Activated CD4-positive, CD25-positive, alpha-beta regulatory T cell treated with anti-CD3 and anti-CD28 coated beads, Interleukin-2, amount 50 U/mL, for 24 hours (primary cell): ENCODE results near the gene BCAP29.
"Not testable (repeated sequence)": the region's sequence is repeated elsewhere in the genome, so short reads cannot be mapped to it uniquely, and the experiment has no call there.

Experiments
- ATAC-seq, 2 donors: fragments of 150-1000 bp; cut with Tn5 transposase; one replicate each; pipeline ENCODE4 v1.10.0; 2021; ENCODE audit warnings: mild to moderate bottlenecking in 1 of 2, moderate library complexity in 1 of 2

BCAP29 gene

GRCh38 chr7:107627002-107627401 is 47.0 kb downstream of the BCAP29 start:
- ATAC-seq, result no peak

- ATAC-seq, result no peak
These were observed 48.5 kb downstream of the BCAP29 start for GRCh38 chr7:107628461-107629064.

- ATAC-seq, result no peak
These were observed 50.3 kb downstream of the BCAP29 start for GRCh38 chr7:107630342-107630741.

GRCh38 chr7:107631588-107632491 is 51.8 kb downstream of the BCAP29 start:
- ATAC-seq, result no peak

- no peak for ATAC-seq
These were observed 52.4 kb downstream of the BCAP29 start for GRCh38 chr7:107632492-107632865.

GRCh38 chr7:107638594-107638993 is 58.5 kb downstream of the BCAP29 start:
- ATAC-seq, result no peak

GRCh38 chr7:107639070-107639469 is 59.0 kb downstream of the BCAP29 start:
- ATAC-seq, result not testable (repeated sequence)

- no peak for ATAC-seq
These were observed 61.6 kb downstream of the BCAP29 start for GRCh38 chr7:107641676-107642075.

GRCh38 chr7:107642501-107642900 is 62.5 kb downstream of the BCAP29 start:
- no peak for ATAC-seq

GRCh38 chr7:107643407-107643806 is 63.4 kb downstream of the BCAP29 start:
- no peak for ATAC-seq

GRCh38 chr7:107643938-107644308 is 63.9 kb downstream of the BCAP29 start:
- ATAC-seq, result no peak

- ATAC-seq, result no peak
These were observed 64.4 kb downstream of the BCAP29 start for GRCh38 chr7:107644309-107644974.

GRCh38 chr7:107652642-107653041 is 72.6 kb downstream of the BCAP29 start:
- no peak for ATAC-seq

- ATAC-seq, result no peak
These were observed 78.4 kb downstream of the BCAP29 start for GRCh38 chr7:107658467-107658866.

GRCh38 chr7:107659666-107660065 is 79.6 kb downstream of the BCAP29 start:
- ATAC-seq, result peak; percentile 89 to 91

GRCh38 chr7:107660381-107661080 is 80.5 kb downstream of the BCAP29 start, which contains the start of gene SLC26A4:
TSS of gene SLC26A4 (plus strand) at chr7:107660828. CDS start at chr7:107661642, 814 bp downstream.
- peak; percentile 27 to 34 for ATAC-seq

GRCh38 chr7:107661081-107661864 is 81.2 kb downstream of the BCAP29 start:
- peak; percentile 18 to 25 for ATAC-seq

- ATAC-seq, result no peak
These were observed 81.9 kb downstream of the BCAP29 start for GRCh38 chr7:107661865-107662379.

GRCh38 chr7:107663196-107663595 is 83.2 kb downstream of the BCAP29 start:
- no peak for ATAC-seq

- ATAC-seq, result no peak
These were observed 86.7 kb downstream of the BCAP29 start for GRCh38 chr7:107666790-107667189.

- ATAC-seq, result no peak
These were observed 87.3 kb downstream of the BCAP29 start for GRCh38 chr7:107667341-107667740.

GRCh38 chr7:107668296-107668695 is 88.2 kb downstream of the BCAP29 start:
- no peak for ATAC-seq
